ENCODE results near the gene PCDHGA12.
A peak's percentile ranks its signal among the peaks of the same experiment; 100 is the strongest.
"Not testable (repeated sequence)": the region's sequence is repeated elsewhere in the genome, so short reads cannot be mapped to it uniquely, and the experiment has no call there.

Gene PCDHGA12

DNA sequence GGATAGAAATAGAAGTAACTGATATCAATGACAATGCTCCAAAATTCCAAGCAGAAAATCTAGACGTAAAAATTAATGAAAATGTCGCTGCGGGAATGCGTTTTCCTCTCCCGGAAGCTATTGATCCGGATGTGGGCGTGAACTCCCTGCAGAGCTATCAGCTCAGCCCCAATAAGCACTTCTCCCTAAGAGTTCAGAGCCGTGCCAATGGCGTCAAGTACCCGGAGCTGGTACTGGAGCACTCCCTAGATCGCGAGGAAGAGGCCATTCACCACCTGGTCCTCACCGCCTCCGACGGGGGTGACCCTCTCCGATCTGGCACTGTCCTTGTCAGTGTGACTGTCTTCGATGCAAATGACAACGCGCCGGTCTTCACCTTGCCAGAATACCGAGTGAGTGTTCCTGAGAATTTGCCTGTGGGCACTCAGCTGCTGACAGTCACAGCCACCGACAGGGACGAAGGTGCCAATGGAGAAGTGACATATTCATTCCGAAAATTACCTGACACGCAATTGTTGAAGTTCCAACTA is 16.7 kb upstream of the PCDHGA12 start:
- no peak overlapping the region for H3K4me2 ChIP-seq (ENCODE audit: low read depth, low read length, poor library complexity, severe bottlenecking)
- H3K4me3 ChIP-seq (ENCODE audit: low read length, poor library complexity, severe bottlenecking), result no peak overlapping the region
- TF ChIP-seq EZH2phosphoT487 (IDR thresholded peaks at IDR 0.05; ENCODE audit: borderline replicate concordance), result no peak
- TF ChIP-seq CTCF (conservative IDR thresholded peaks at IDR 0.05; ENCODE audit: low read length), result no peak
- H3K4me1 ChIP-seq (ENCODE audit: insufficient read depth, low read length, poor library complexity, severe bottlenecking), result no peaks in the 10 kb centered on the region
- no peaks in the 10 kb centered on the region for H3K27me3 ChIP-seq (ENCODE audit: insufficient read depth, low read length, poor library complexity, severe bottlenecking)
- no peaks in the 10 kb centered on the region for H3K79me2 ChIP-seq (ENCODE audit: insufficient read depth, low read length)
- no peaks in the 10 kb centered on the region for H3K9me3 ChIP-seq (ENCODE audit: insufficient read depth, low read depth, low read length)
- H3F3A ChIP-seq (ENCODE audit: low read depth), result no peaks in the 10 kb centered on the region
- no peaks in the 10 kb centered on the region for H3K36me3 ChIP-seq (ENCODE audit: insufficient read depth, low read length)
- H3K9me2 ChIP-seq (replicated peaks; ENCODE audit: low read depth, low read length), result no peaks in the 10 kb centered on the region
- H2AFZ ChIP-seq (ENCODE audit: low read length), result no peak overlapping the region
- H3K9ac ChIP-seq (ENCODE audit: low read depth, low read length, poor library complexity, severe bottlenecking), result no peak overlapping the region
- H4K20me1 ChIP-seq (ENCODE audit: insufficient read depth, low read length, poor library complexity, severe bottlenecking), result no peaks in the 10 kb centered on the region

- H2AFZ ChIP-seq (ENCODE audit: low read length); H3K9ac ChIP-seq (ENCODE audit: low read depth, low read length, poor library complexity, severe bottlenecking); H3K79me2 ChIP-seq (ENCODE audit: insufficient read depth, low read length); H3K36me3 ChIP-seq (ENCODE audit: insufficient read depth, low read length); H4K20me1 ChIP-seq (ENCODE audit: insufficient read depth, low read length, poor library complexity, severe bottlenecking); H3K27me3 ChIP-seq (ENCODE audit: insufficient read depth, low read length, poor library complexity, severe bottlenecking); H3F3A ChIP-seq (ENCODE audit: low read depth); H3K4me3 ChIP-seq (ENCODE audit: low read length, poor library complexity, severe bottlenecking); H3K9me2 ChIP-seq (replicated peaks; ENCODE audit: low read depth, low read length); H3K4me1 ChIP-seq (ENCODE audit: insufficient read depth, low read length, poor library complexity, severe bottlenecking); H3K9me3 ChIP-seq (ENCODE audit: insufficient read depth, low read depth, low read length); H3K4me2 ChIP-seq (ENCODE audit: low read depth, low read length, poor library complexity, severe bottlenecking): not testable (repeated sequence)
These were observed 15.6 kb upstream of the PCDHGA12 start for GRCh38 chr5:141414548-141415274.

DNA sequence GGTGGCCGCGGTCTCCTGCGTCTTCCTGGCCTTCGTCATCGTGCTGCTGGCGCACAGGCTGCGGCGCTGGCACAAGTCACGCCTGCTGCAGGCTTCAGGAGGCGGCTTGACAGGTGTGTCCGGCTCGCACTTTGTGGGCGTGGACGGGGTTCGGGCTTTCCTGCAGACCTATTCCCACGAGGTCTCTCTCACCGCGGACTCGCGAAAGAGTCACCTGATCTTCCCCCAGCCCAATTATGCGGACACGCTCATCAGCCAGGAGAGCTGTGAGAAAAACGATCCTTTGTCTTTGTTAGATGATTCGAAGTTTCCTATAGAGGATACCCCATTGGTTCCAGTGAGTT is 15.1 kb upstream of the PCDHGA12 start:
- not testable (repeated sequence) for H3K36me3 ChIP-seq (ENCODE audit: insufficient read depth, low read length); H3K9me2 ChIP-seq (replicated peaks; ENCODE audit: low read depth, low read length); H3K9me3 ChIP-seq (ENCODE audit: insufficient read depth, low read depth, low read length); H3K79me2 ChIP-seq (ENCODE audit: insufficient read depth, low read length); H3F3A ChIP-seq (ENCODE audit: low read depth); H3K4me2 ChIP-seq (ENCODE audit: low read depth, low read length, poor library complexity, severe bottlenecking); H3K4me3 ChIP-seq (ENCODE audit: low read length, poor library complexity, severe bottlenecking); H3K27me3 ChIP-seq (ENCODE audit: insufficient read depth, low read length, poor library complexity, severe bottlenecking); H4K20me1 ChIP-seq (ENCODE audit: insufficient read depth, low read length, poor library complexity, severe bottlenecking); H3K4me1 ChIP-seq (ENCODE audit: insufficient read depth, low read length, poor library complexity, severe bottlenecking); H3K9ac ChIP-seq (ENCODE audit: low read depth, low read length, poor library complexity, severe bottlenecking); H2AFZ ChIP-seq (ENCODE audit: low read length)

DNA sequence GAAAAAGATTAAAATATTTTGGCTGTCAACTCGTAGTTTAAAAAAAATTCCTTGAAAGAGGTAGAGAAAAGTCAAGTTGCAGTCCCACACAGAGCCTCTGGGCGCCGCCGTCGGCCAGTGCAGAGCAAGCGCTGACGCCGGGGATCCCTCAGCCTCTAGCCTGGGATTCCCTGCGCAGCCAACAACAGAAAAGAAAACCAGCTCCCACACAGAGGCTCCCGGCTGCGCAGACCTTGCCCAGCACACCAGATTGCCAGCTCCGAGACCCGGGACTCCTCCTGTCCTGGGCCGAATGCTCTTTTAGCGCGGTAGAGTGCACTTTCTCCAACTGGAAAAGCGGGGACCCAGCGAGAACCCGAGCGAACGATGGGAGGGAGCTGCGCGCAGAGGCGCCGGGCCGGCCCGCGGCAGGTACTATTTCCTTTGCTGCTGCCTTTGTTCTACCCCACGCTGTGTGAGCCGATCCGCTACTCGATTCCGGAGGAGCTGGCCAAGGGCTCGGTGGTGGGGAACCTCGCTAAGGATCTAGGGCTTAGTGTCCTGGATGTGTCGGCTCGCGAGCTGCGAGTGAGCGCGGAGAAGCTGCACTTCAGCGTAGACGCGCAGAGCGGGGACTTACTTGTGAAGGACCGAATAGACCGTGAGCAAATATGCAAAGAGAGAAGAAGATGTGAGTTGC is 12.7 kb upstream of the PCDHGA12 start, which contains the start of gene PCDHGB7:
Gene PCDHGB7, plus strand, starts transcription at position 184 of the 679 bp plus-strand sequence. Its CDS starts 183 bp downstream, at position 367.
- not testable (repeated sequence) for H3K27me3 ChIP-seq (ENCODE audit: insufficient read depth, low read length, poor library complexity, severe bottlenecking); H4K20me1 ChIP-seq (ENCODE audit: insufficient read depth, low read length, poor library complexity, severe bottlenecking); H3K36me3 ChIP-seq (ENCODE audit: insufficient read depth, low read length); H3K79me2 ChIP-seq (ENCODE audit: insufficient read depth, low read length); H3K4me2 ChIP-seq (ENCODE audit: low read depth, low read length, poor library complexity, severe bottlenecking); H2AFZ ChIP-seq (ENCODE audit: low read length); H3K9ac ChIP-seq (ENCODE audit: low read depth, low read length, poor library complexity, severe bottlenecking); H3K9me2 ChIP-seq (replicated peaks; ENCODE audit: low read depth, low read length); H3K4me1 ChIP-seq (ENCODE audit: insufficient read depth, low read length, poor library complexity, severe bottlenecking); H3K9me3 ChIP-seq (ENCODE audit: insufficient read depth, low read depth, low read length); H3F3A ChIP-seq (ENCODE audit: low read depth)
- H3K4me3 ChIP-seq (ENCODE audit: low read length, poor library complexity, severe bottlenecking), result peak within 1 kb of the TSS; percentile 21
- TF ChIP-seq CTCF (conservative IDR thresholded peaks at IDR 0.05; ENCODE audit: low read length), result peak; percentile 60
